Testis (tissue), 5 donors: Measurements from ENCODE around the gene C2CD3. TPM values are rescaled to one million over a fixed set of nuclear protein-coding genes. Genes with fewer than 3 reads are reported as not detected.

ENCODE experiments used
- DNase-seq: peaks from one replicate; pipeline ENCODE4 v3.0.0-alpha.2; 2019
- H3K27ac ChIP-seq, 2 donors: fragments of 200-600 bp; sonication (generic); one replicate each; pipeline ENCODE4 v1.5.1; 2019
- H3K27me3 ChIP-seq: fragments of 200-600 bp; sonication (generic); one replicate; pipeline ENCODE4 v1.5.1; 2019
- H3K36me3 ChIP-seq: fragments of 200-600 bp; sonication (generic); one replicate; pipeline ENCODE4 v1.5.1; 2017; ENCODE audit warnings: low read depth; ENCODE audit errors: missing control alignments
- H3K4me1 ChIP-seq: fragments of 200-600 bp; sonication (generic); one replicate; pipeline ENCODE4 v1.5.1; 2019
- H3K4me3 ChIP-seq, 2 donors: fragments of 200-600 bp; sonication (generic); one replicate each; pipeline ENCODE4 v1.5.1; 2017 to 2019
- H3K9me3 ChIP-seq: fragments of 200-600 bp; sonication (generic); one replicate; pipeline ENCODE4 v1.5.1; 2017
- POLR2A ChIP-seq: fragments of 450-650 bp; IDR thresholded peaks from one replicate; pipeline ENCODE4 v1.6.1; 2017; ENCODE audit warnings: antibody characterized with exemption, mild to moderate bottlenecking, moderate library complexity
- WGBS, 2 donors: methylation state at CpG; one replicate each; pipeline ENCODE4 v1.1.5; 2018; 5-methylcytosine and 5-hydroxymethylcytosine counted together
- intact Hi-C: fragments of 100-400 bp; cut with DNase I; formaldehyde crosslinking; loops from one replicate; pipeline ENCODE4 v1.15.1; 2023; ENCODE audit warnings: low total_unique reads
- long read RNA-seq, 2 donors: transcript quantifications; one replicate each; lab custom pipeline, GENCODE V29; 2026
- polyA plus RNA-seq: library from polyadenylated mRNA; stranded (reverse); fragments of 350-450 nt; fragmentation: Illumina TruSeq; extraction: RNeasy Lipid Tissue Mini Kit (QIAGEN cat#74804); gene quantifications from one replicate; pipeline ENCODE4 v1.2.3, GENCODE V29; 2014; ENCODE audit warnings: low read depth, low replicate concordance; ENCODE audit not compliant: insufficient read depth
- total RNA-seq, 2 donors: library from RNA; depleted of rRNA; stranded (reverse); fragments of >200 nt; gene quantifications; one replicate each; pipeline ENCODE4 v1.2.3, GENCODE V29; 2016
- TF ChIP-seq, protein P1 (sequence below), 3 experiments: fragments of 450-650 bp in 2 of 3; fragments of 200-600 bp in 1 of 3; sonication (generic) in 1 of 3; IDR thresholded peaks; one replicate each; pipeline ENCODE4 v1.5.1; 2016 to 2019; ENCODE audit warnings: antibody characterized with exemption in 3 of 3, mild to moderate bottlenecking in 2 of 3, moderate library complexity in 1 of 3

C2CD3 gene, protein sequence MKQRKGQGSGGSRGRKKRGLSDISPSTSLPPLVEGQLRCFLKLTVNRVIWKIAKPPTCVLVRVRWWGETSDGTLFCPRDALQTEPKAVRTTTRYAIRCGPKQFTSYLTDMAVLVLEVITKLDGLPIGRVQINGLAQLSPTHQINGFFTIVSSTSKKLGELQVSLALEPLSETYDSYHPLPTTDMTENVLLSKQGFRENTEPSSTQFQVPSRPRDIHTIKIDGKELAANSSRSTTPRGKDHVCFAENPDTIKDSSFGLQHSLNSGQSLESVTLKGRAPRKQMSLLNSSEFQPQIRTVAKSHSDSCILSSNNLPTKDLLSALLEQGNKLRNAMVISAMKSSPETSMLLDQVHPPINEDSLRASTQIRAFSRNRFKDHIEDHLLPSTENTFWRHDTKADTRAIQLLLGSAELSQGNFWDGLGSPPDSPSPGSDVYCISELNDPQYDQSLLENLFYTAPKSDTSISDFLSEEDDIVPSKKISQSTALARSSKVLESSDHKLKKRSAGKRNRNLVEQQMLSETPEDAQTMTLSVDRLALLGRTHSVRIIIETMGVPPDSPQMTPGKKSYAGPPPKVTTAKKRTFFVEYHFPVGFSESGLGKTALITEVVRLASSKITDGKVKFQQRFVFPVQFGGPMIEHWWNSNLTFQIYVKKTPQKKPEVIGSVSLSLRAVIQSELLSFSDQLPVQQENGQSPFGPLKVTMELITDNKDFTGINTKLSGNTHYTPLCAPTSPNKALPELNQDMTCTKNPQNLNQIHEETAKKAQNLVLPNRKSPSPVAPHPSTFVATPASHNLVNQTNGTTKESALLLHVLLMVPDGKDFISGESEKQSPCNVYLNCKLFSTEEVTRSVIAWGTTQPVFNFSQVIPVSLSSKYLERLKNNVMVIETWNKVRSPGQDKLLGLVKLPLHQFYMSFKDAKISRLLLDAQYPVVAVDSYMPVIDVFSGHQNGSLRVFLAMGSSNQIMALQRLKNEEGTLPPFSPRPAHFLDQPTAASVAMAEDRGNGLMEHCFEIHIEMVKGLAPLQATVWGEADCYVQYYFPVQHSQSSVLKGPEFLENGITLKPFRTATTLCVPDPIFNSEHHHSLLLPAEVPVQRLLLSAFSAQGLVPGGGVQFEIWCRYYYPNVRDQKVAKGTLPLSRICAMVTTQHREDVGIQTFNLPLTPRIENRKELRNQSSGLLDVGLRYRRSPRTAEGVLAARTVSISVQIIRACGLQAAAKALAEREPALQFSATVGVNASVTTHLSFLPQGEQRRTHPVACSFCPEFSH (N-terminal part only)
- total RNA-seq (10 to 100 TPM; 59.0 to 89.4 TPM), polyA plus RNA-seq (56.1 TPM)
- long read RNA-seq, donor 1: 0 reads
- long read RNA-seq, donor 2, partial matches to known transcripts: 65 of 73 reads
- long read RNA-seq, donor 2, other reads (novel, unspliced or antisense): 8 of 73 reads

DNA sequence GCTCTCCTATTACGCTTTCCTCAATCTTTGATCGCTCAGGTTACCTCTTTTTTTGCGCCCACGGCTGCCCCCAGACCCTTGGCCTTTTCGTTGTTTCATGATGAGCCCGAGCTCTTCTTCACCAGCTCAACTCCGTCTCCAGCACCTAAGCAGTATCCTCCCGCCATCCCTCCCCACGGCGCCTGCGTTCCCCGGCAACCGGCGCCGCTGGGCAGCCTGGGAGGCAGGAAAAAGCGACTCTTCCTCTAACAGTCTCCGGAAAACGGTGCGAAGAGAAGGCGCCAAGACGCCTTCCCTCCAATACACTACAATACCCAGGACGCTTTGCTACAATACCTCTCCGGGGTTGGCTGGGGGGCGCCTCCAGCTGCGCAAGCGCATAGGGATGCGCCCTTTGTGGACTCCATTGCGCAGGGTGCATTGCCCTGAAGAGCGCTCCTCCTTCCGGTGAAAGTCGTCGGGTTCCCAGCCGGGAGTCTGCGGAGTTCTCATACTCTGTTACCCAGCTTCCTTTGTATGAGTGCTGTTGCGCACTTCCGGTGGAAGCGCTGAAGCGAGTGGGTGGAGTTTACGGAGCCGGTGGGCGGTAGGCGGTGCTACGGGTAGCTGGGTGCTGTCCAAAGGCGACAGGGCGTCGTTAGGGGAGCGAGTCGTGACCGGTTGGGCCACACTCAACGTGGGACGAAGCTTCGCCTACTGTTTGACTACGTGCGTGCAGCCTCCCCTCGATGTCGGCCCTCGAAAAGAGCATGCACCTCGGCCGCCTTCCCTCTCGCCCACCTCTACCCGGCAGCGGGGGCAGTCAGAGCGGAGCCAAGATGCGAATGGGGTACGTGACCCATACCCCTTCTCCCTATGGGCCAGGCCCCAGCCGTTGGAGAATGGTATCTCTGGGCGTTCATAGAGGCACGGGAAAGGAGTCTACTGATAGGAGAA, at the start of gene C2CD3, which contains the start of gene PPME1:
Gene C2CD3, minus strand, starts transcription at position 309 of the 936 bp plus-strand sequence. Its CDS starts 210 bp downstream, at position 99.
Gene PPME1, plus strand, starts transcription at position 596 of the 936 bp plus-strand sequence. Its CDS starts 133 bp downstream, at position 729.
- intact Hi-C loops: no loop called here

DNA sequence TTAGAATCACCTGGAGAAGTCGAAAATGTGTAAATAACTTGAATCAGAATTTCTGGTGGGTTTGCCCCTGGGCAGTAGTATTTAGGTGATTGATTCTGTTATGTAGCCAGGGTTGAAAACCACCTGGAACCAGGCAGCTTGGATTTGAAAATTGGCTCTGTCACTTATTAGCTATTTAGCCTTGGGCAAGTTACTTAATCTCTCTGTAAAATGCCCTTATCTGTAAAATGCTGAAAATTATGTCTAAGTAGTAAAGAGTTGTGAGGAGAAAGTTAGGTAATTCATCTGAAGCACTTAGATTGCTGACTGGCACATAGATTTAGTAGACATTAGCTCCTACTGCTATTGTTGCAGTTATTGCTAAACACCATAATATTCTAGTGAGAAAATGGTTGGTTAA, 49.6 kb upstream of the C2CD3 start:
- H3K9me3 ChIP-seq: no peaks in the 10 kb centered on the region
- intact Hi-C loops: no loop called here
- H3K27ac ChIP-seq: no peak overlapping the region
- H3K4me1 ChIP-seq: no peaks in the 10 kb centered on the region
- H3K36me3 ChIP-seq: no peaks in the 10 kb centered on the region
- no peaks in the 10 kb centered on the region for H3K27me3 ChIP-seq
- no peak overlapping the region for H3K4me3 ChIP-seq
- no peak for TF ChIP-seq POLR2A
- TF ChIP-seq, protein P1, sequence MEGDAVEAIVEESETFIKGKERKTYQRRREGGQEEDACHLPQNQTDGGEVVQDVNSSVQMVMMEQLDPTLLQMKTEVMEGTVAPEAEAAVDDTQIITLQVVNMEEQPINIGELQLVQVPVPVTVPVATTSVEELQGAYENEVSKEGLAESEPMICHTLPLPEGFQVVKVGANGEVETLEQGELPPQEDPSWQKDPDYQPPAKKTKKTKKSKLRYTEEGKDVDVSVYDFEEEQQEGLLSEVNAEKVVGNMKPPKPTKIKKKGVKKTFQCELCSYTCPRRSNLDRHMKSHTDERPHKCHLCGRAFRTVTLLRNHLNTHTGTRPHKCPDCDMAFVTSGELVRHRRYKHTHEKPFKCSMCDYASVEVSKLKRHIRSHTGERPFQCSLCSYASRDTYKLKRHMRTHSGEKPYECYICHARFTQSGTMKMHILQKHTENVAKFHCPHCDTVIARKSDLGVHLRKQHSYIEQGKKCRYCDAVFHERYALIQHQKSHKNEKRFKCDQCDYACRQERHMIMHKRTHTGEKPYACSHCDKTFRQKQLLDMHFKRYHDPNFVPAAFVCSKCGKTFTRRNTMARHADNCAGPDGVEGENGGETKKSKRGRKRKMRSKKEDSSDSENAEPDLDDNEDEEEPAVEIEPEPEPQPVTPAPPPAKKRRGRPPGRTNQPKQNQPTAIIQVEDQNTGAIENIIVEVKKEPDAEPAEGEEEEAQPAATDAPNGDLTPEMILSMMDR (IDR thresholded peaks at IDR 0.05): no peak
- WGBS, 2 donors: 90 to 92% methylated on average over 1 of the region's 1 CpG
- DNase-seq: no peak

More for the DNA sequence above, at the start of gene C2CD3, which contains the start of gene PPME1:
- H3K36me3 ChIP-seq: no peaks in the 10 kb centered on the region
- peak; percentile 99 for DNase-seq
- no peak for TF ChIP-seq POLR2A
- TF ChIP-seq, protein P1 (IDR thresholded peaks at IDR 0.05): peak in 2 of 3 experiments; percentile 28 to 38
- H3K4me3 ChIP-seq: peak within 1 kb of the TSS; percentile 78 to 87
- H3K27ac ChIP-seq: peak within 1 kb of the TSS; percentile 77 to 91
- no peaks in the 10 kb centered on the region for H3K27me3 ChIP-seq
- 0% methylated on average over 24 to 68 of the region's 68 CpGs for WGBS, 2 donors
- peaks cover 18% of the 10 kb centered on the region for H3K4me1 ChIP-seq
- no peaks in the 10 kb centered on the region for H3K9me3 ChIP-seq

DNA sequence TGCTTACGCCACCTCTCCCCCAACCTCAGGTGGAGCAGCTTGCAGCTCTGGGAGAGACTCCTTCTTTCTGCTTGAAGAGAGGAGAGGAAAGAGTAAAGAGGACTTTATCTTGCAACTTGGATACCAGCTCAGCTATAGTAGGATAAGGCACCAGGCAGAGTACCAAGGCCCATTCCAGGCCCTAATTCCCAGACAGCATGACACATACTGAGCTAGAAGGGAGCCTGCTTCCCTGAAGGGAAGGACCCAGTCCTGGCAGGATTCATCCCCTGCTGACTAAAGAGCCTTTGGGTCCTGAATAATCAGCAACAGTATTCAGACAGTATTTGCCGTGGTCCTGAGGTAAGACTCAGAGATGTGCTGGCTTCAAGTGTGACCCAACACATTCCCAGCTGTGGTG, 41.7 kb upstream of the C2CD3 start:
- no peak for DNase-seq

More for the DNA sequence above, 41.7 kb upstream of the C2CD3 start:
- 100% methylated on average over 1 to 2 of the region's 2 CpGs for WGBS, 2 donors
- intact Hi-C loops: no loop called here
- Histone ChIP-seq H3K36me3 (no peaks in the 10 kb centered on the region), H3K4me3 (no peak overlapping the region), H3K4me1 (no peaks in the 10 kb centered on the region), H3K9me3 (no peaks in the 10 kb centered on the region), H3K27ac (no peak overlapping the region), H3K27me3 (no peaks in the 10 kb centered on the region)
- TF ChIP-seq POLR2A: no peak
- TF ChIP-seq, protein P1 (IDR thresholded peaks at IDR 0.05): no peak
